Sigmoid colon (tissue), 3 donors: Measurements from ENCODE around the gene RBCK1.

Experiments
- CTCF ChIP-seq, 4 experiments: fragments of 450-650 bp in 3 of 4; fragments of 200-600 bp in 1 of 4; IDR thresholded peaks; one replicate each; pipeline ENCODE4 v1.5.1; 2016 to 2019; ENCODE audit warnings: antibody characterized with exemption in 4 of 4, mild to moderate bottlenecking in 3 of 4, moderate library complexity in 2 of 4
- POLR2A ChIP-seq, 2 donors: fragments of 450-650 bp; IDR thresholded peaks; one replicate each; pipeline ENCODE4 v1.6.1; 2016; ENCODE audit warnings: antibody characterized with exemption in 2 of 2, mild to moderate bottlenecking in 2 of 2, moderate library complexity in 2 of 2

- no peak for TF ChIP-seq CTCF (IDR thresholded peaks at IDR 0.05)
- TF ChIP-seq POLR2A (IDR thresholded peaks at IDR 0.05) = no peak
Measured at GRCh38 chr20:440636-441035, 32.5 kb downstream of the RBCK1 start.
